H1 (cell line): Measurements from ENCODE around the gene MARK3. TPM values are rescaled to one million over a fixed set of nuclear protein-coding genes. Genes with fewer than 3 reads are reported as not detected.

Experiments
- ATF2 ChIP-seq: IDR thresholded peaks from 2 replicates; pipeline ENCODE4 v1.6.1; 2012; ENCODE audit warnings: low read length, inconsistent platforms
- CHD2 ChIP-seq: IDR thresholded peaks from 2 replicates; pipeline ENCODE4 v1.6.1; 2012; ENCODE audit warnings: low read length, improper control_type of control experiment
- CHD7 ChIP-seq: fragments of 300-600 bp; sonication (generic); IDR thresholded peaks from 2 replicates; pipeline ENCODE4 v1.7.1; 2012; ENCODE audit warnings: low read length, moderate library complexity, mild to moderate bottlenecking, inconsistent platforms; ENCODE audit not compliant: insufficient replicate concordance
- CREB1 ChIP-seq: IDR thresholded peaks from 2 replicates; pipeline ENCODE4 v1.6.1; 2012; ENCODE audit warnings: inconsistent platforms
- HDAC2 ChIP-seq, 2 experiments: fragments of 300-600 bp in 1 of 2; sonication (generic) in 1 of 2; IDR thresholded peaks; 2 replicates each; pipeline ENCODE4 v1.6.1; 2011 to 2012; ENCODE audit warnings: low read depth in 2 of 2, low read length in 2 of 2, mild to moderate bottlenecking in 2 of 2, moderate library complexity in 2 of 2, borderline replicate concordance in 1 of 2, inconsistent platforms in 1 of 2
- POLR2AphosphoS5 ChIP-seq: IDR thresholded peaks from 2 replicates; pipeline ENCODE4 v1.6.1; 2011; ENCODE audit warnings: low read depth, low read length
- SRF ChIP-seq: IDR thresholded peaks from 2 replicates; pipeline ENCODE4 v1.6.1; 2011; ENCODE audit warnings: mild to moderate bottlenecking, low read depth, low read length, moderate library complexity
- TCF12 ChIP-seq: IDR thresholded peaks from 2 replicates; pipeline ENCODE4 v1.6.1; 2011; ENCODE audit warnings: low read depth, mild to moderate bottlenecking, low read length
- polyA plus RNA-seq, 7 experiments: library from polyadenylated mRNA; depleted of rRNA in 3 of 7; stranded (reverse) in 5 of 7; unstranded in 2 of 7; fragments of >200 nt in 5 of 7; fragments of 200-250 nt in 2 of 7; gene quantifications; 1 replicate in 5 of 7; 2 replicates in 1 of 7; 4 replicates in 1 of 7; pipeline versions ENCODE4 v1.2.1 to v1.2.3, GENCODE V29; 2011 to 2013; ENCODE audit warnings: missing spikeins in 2 of 7, mixed read lengths in 2 of 7
- total RNA-seq: library from RNA; stranded (reverse); fragmentation: NEBNext Ultra II Directional; extraction: Animal tissue kit (Norgen Biotek cat#: 25700); gene quantifications from 2 replicates; pipeline ENCODE4 v1.2.1, GENCODE V29; 2021

MARK3 gene
- total and polyA plus RNA-seq, 2 of the 8 experiments (the other 6 are each of a cell fraction or from before 2014, with no cell fraction given) = 39.4 to 76.9 TPM

GRCh38 chr14:103442288-103442687 is 57.1 kb downstream of the MARK3 start (continued):
- TF ChIP-seq CHD7 (no peak), HDAC2 (IDR thresholded peaks at IDR 0.05; ENCODE audit: borderline replicate concordance in 1 of 2, low read depth in 2 of 2, low read length in 2 of 2) (no peak), ATF2 (no peak), SRF (no peak), POLR2AphosphoS5 (no peak), CHD2 (no peak), TCF12 (no peak), CREB1 (no peak)
